Gastroesophageal sphincter (tissue), 4 donors: ENCODE data around the gene SLC41A2. TPM values are rescaled to one million over a fixed set of nuclear protein-coding genes. Genes with fewer than 3 reads are reported as not detected.

ENCODE experiments used
- total RNA-seq, 4 donors: library from RNA; depleted of rRNA; stranded (reverse); fragments of >200 nt; gene quantifications; one replicate each; pipeline ENCODE4 v1.1.0, GENCODE V29; 2016

The SLC41A2 gene
- total RNA-seq, 4 donors from 2014 or later = 24.1 to 95.4 (median 49.4) TPM

Other genes starting within 250 kb of the SLC41A2 start
- gene NOPCHAP1, start 28.0 kb upstream of the SLC41A2 start, total RNA-seq = 1 to 10 TPM; 3.3 to 6.9 (median 4.5) TPM
- 1 to 10 TPM; 4.0 to 8.1 (median 7.1) TPM for gene ALDH1L2, start 126.2 kb upstream of the SLC41A2 start, total RNA-seq
- gene WASHC4, start 149.4 kb upstream of the SLC41A2 start, total RNA-seq = 100 to 1,000 TPM in 1 of 4 donors, 10 to 100 TPM in 3; 32.7 to 136 (median 53.6) TPM